Peyer's patch (tissue), 4 donors: Measurements from ENCODE around the gene MTA3. TPM values are rescaled to one million over a fixed set of nuclear protein-coding genes. Genes with fewer than 3 reads are reported as not detected.
"Not testable (repeated sequence)": the region's sequence is repeated elsewhere in the genome, so short reads cannot be mapped to it uniquely, and the experiment has no call there.

Source experiments
- DNase-seq, 3 donors: peaks; one replicate each; pipeline ENCODE4 v3.0.0-alpha.2; 2017 to 2019
- H3K27ac ChIP-seq, 4 donors: fragments of 200-600 bp; sonication (generic); one replicate each; pipeline ENCODE4 v1.5.1; 2016 to 2019
- H3K27me3 ChIP-seq, 2 donors: fragments of 200-600 bp; sonication (generic); one replicate each; pipeline ENCODE4 v1.5.1; 2019
- H3K36me3 ChIP-seq, 3 donors: fragments of 200-600 bp; sonication (generic); one replicate each; pipeline ENCODE4 v1.5.1; 2016 to 2019
- H3K4me1 ChIP-seq, 4 donors: fragments of 200-600 bp; sonication (generic); one replicate each; pipeline ENCODE4 v1.5.1; 2016 to 2019
- H3K4me3 ChIP-seq, 4 donors: fragments of 200-600 bp; sonication (generic); 1 replicate in 3 of 4; 2 replicates in 1 of 4; pipeline ENCODE4 v1.5.1; 2016 to 2019; ENCODE audit warnings: mild to moderate bottlenecking in 1 of 4
- H3K9me3 ChIP-seq, 4 donors: fragments of 200-600 bp; sonication (generic); one replicate each; pipeline ENCODE4 v1.5.1; 2016 to 2019; ENCODE audit warnings: mild to moderate bottlenecking in 1 of 4
- POLR2A ChIP-seq, 2 donors: fragments of 450-650 bp; IDR thresholded peaks; one replicate each; pipeline ENCODE4 v1.5.1; 2017; ENCODE audit warnings: antibody characterized with exemption in 2 of 2, mild to moderate bottlenecking in 2 of 2, moderate library complexity in 2 of 2
- total RNA-seq, 4 donors: library from RNA; depleted of rRNA; stranded (reverse); fragments of >200 nt; gene quantifications; one replicate each; pipeline ENCODE4 v1.1.0, GENCODE V29; 2016
- TF ChIP-seq, protein P1 (sequence below), 6 experiments: fragments of 450-650 bp in 4 of 6; fragments of 200-600 bp in 2 of 6; sonication (generic) in 1 of 6; IDR thresholded peaks; one replicate each; pipeline ENCODE4 v1.5.1; 2017 to 2019; ENCODE audit warnings: antibody characterized with exemption in 6 of 6, mild to moderate bottlenecking in 3 of 6, moderate library complexity in 1 of 6

MTA3 gene
- total RNA-seq, 4 donors from 2014 or later = 20.0 to 87.5 (median 34.2) TPM

DNA sequence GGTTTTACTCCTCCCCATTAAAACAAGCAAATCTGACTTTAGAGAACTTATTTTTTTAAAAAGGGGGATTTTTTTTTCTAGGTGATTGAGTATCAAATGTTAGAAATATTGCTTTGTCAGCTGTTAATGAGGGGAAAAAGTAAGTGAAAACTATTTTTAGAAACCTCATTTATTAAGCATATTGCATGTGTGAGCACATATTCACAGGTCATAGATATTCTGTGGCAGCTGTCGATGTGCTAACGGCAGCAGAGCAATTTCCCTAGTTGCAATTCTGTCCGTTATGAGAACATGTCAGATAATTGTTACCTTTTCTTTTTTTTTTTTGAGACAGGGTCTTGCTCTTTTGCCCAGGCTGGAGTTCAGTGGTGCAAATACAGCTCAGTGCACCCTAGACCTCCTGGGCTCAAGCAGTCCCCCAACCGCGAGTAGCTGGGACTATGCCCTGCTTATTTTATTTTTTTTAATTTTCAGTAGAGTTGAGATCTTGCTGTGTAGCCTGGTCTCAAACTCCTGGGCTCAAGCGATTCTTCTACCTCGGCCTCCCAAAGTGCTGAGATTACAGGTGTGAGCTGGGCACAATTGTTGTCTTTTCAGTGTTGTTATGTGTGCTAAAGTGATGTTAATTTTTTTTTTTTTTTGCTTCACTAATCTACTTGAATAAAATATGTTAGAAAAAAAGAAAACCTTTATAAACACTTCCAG, 69.8 kb downstream of the MTA3 start:
- H3K27ac ChIP-seq = no peak overlapping the region
- no peaks in the 10 kb centered on the region for H3K36me3 ChIP-seq
- H3K9me3 ChIP-seq = no peaks in the 10 kb centered on the region
- no peak for DNase-seq
- peaks cover 0 to 4% (median 0%) of the 10 kb centered on the region in 4 donors for H3K4me1 ChIP-seq
- no peak overlapping the region for H3K4me3 ChIP-seq
- H3K27me3 ChIP-seq = no peaks in the 10 kb centered on the region
- TF ChIP-seq POLR2A (IDR thresholded peaks at IDR 0.05) = no peak
- TF ChIP-seq, protein P1, sequence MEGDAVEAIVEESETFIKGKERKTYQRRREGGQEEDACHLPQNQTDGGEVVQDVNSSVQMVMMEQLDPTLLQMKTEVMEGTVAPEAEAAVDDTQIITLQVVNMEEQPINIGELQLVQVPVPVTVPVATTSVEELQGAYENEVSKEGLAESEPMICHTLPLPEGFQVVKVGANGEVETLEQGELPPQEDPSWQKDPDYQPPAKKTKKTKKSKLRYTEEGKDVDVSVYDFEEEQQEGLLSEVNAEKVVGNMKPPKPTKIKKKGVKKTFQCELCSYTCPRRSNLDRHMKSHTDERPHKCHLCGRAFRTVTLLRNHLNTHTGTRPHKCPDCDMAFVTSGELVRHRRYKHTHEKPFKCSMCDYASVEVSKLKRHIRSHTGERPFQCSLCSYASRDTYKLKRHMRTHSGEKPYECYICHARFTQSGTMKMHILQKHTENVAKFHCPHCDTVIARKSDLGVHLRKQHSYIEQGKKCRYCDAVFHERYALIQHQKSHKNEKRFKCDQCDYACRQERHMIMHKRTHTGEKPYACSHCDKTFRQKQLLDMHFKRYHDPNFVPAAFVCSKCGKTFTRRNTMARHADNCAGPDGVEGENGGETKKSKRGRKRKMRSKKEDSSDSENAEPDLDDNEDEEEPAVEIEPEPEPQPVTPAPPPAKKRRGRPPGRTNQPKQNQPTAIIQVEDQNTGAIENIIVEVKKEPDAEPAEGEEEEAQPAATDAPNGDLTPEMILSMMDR (IDR thresholded peaks at IDR 0.05) = no peak

DNA sequence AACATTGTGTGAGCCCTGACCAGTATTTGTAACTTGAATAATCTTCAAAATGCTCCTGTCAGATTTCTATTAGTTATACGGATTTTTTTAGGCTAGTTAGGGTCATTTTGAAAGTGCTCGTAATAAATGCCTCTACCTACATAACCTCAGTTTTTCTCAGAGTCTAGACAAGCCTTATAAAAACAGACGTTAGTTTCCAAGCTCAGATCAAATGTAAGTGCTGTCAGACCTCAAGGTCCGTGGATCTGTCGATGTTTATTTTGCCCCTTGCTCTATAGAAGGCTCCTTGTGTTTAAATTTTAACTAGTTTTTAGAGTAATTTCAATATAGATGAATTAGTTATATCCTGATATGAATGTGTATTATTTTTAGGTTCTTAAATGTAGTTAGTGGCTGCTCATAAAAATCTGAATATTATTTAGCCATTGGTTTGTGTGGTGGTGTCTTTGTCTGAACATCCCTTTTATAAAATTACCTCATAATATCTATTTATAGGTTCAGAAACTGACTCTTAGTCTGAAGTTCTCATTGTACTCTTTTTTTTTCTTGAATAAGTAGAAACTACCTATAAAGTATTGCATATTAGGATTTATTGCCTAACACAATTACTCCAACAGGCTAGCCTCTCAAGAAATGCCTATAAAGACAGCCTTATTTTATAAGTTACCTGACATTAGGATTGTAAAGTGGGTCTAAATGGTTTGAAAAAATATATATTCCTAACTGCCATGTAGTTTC, 71.1 kb downstream of the MTA3 start:
- Histone ChIP-seq H3K27ac (no peak overlapping the region), H3K36me3 (no peaks in the 10 kb centered on the region), H3K9me3 (no peaks in the 10 kb centered on the region), H3K4me1 (peaks cover 0 to 4% (median 0%) of the 10 kb centered on the region in 4 donors), H3K27me3 (no peaks in the 10 kb centered on the region), H3K4me3 (no peak overlapping the region)
- DNase-seq = no peak
- no peak for TF ChIP-seq POLR2A (IDR thresholded peaks at IDR 0.05)
- TF ChIP-seq, protein P1 (IDR thresholded peaks at IDR 0.05) = no peak

DNA sequence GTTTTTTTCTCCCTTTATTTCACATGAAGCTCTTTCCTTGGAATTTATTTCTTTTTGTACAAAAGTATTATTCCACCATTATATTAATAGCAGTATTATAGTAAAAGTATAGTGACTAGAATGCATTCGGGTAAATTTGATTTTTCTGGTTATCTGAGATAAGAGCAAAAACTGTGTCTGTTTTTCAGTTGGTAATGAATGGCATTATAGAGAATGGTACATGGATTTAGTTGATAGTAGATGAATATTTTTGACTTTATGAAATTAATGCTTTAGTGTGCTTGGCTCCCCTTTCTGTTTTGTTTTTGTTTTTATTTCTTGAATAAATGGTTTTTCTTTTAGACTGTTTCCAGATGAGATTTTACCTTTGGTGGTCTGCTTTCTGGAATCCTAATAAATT, 71.8 kb downstream of the MTA3 start:
- no peak for DNase-seq
- Histone ChIP-seq H3K9me3 (no peaks in the 10 kb centered on the region), H3K36me3 (no peaks in the 10 kb centered on the region), H3K27me3 (no peaks in the 10 kb centered on the region), H3K4me3 (no peak overlapping the region), H3K4me1 (peaks cover 0 to 4% (median 0%) of the 10 kb centered on the region in 4 donors), H3K27ac (no peak overlapping the region)
- TF ChIP-seq POLR2A (IDR thresholded peaks at IDR 0.05) = no peak
- TF ChIP-seq, protein P1 (IDR thresholded peaks at IDR 0.05) = no peak

DNA sequence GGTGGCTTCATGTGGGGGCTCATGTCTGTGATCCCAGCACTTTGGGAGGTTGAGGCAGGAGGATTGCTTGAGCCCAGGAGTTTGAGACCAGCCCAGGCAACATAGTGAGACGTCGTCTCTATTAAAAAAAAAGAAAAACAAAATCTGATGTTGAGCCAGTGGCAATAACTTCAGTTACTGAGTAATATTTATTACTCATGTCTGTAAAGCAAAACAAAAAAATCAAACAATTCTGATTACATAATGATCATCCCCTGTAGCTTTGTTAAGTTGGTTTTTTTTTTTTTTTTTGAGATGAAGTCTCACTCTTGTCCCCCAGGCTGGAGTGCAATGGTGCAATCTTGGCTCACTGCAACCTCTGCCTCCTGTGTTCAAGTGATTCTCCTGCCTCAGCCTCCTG, 73.9 kb downstream of the MTA3 start:
- not testable (repeated sequence) for DNase-seq, H3K9me3 ChIP-seq, H3K27me3 ChIP-seq, H3K4me3 ChIP-seq, H3K27ac ChIP-seq, H3K4me1 ChIP-seq, H3K36me3 ChIP-seq

DNA sequence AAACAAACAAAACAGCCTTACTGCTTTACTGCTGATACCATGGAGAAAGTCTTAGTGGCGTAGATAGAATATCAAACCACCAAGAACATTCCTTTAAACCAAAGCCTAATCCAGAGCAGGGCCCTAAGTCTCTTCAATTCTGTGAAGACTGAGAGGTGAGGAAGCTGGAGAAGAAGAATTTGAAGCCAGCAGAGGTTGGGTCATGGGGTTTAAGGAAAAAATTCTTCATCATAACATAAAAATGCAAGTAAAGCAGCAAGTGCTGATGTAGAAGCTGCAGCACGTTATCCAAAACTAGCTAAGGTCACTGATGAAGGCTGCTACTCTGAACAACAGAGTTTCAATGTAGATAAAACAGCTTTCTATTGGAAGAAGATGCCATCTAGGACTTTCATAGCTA, 77.1 kb downstream of the MTA3 start:
- TF ChIP-seq, protein P1 (IDR thresholded peaks at IDR 0.05) = no peak
- no peak for TF ChIP-seq POLR2A (IDR thresholded peaks at IDR 0.05)

DNA sequence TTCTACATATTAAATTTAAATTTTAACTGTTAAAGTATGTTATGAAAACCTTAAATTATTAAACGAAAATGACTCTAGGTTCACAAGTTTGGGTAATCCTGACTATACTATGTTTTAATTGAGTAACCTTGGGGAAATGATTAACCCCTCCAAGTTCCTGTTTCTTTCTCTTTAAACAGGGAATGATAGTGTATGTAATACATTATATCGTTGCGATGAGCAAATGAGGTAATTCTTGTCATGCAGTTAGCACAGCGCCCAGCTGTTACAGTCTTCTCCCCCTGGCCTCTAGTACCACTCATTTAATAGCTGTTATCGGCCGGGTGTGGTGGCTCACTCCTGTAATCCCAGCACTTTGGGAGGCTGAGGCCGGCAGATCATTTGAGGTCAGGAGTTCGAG, 80.4 kb downstream of the MTA3 start:
- H3K27ac ChIP-seq = no peak overlapping the region

More for the DNA sequence above, 77.1 kb downstream of the MTA3 start:
- Histone ChIP-seq H3K36me3 (peaks cover 0 to 13% (median 0%) of the 10 kb centered on the region in 3 donors), H3K9me3 (no peaks in the 10 kb centered on the region), H3K27me3 (no peaks in the 10 kb centered on the region), H3K4me1 (no peaks in the 10 kb centered on the region), H3K27ac (no peak overlapping the region), H3K4me3 (no peak overlapping the region)
- no peak for DNase-seq

More for the DNA sequence above, 80.4 kb downstream of the MTA3 start:
- Histone ChIP-seq H3K4me3 (no peak overlapping the region), H3K27me3 (no peaks in the 10 kb centered on the region), H3K9me3 (no peaks in the 10 kb centered on the region), H3K4me1 (no peaks in the 10 kb centered on the region), H3K36me3 (peaks cover 0 to 13% (median 0%) of the 10 kb centered on the region in 3 donors)
- DNase-seq = no peak
- TF ChIP-seq, protein P1 (IDR thresholded peaks at IDR 0.05) = no peak
- no peak for TF ChIP-seq POLR2A (IDR thresholded peaks at IDR 0.05)
